Glutamatergic neuron (in vitro differentiated cells): ENCODE measurements around the gene RNF144A. TPM values are rescaled to one million over a fixed set of nuclear protein-coding genes. Genes with fewer than 3 reads are reported as not detected.

Experiments used
- DNase-seq: peaks from one replicate; pipeline ENCODE4 v3.0.0; 2022
- H3K27ac Mint-ChIP-seq: one replicate; pipeline ENCODE4 v1.8.0; 2020; ENCODE audit warnings: mild to moderate bottlenecking, mixed read lengths, inconsistent platforms; ENCODE audit not compliant: unreplicated experiment
- H3K27me3 Mint-ChIP-seq: one replicate; pipeline ENCODE4 v1.8.0; 2020; ENCODE audit warnings: mild to moderate bottlenecking, moderate library complexity, mixed read lengths, inconsistent platforms; ENCODE audit not compliant: unreplicated experiment
- H3K36me3 Mint-ChIP-seq: one replicate; pipeline ENCODE4 v1.8.0; 2020; ENCODE audit warnings: mild to moderate bottlenecking, mixed read lengths, inconsistent platforms; ENCODE audit not compliant: unreplicated experiment
- H3K4me1 Mint-ChIP-seq: one replicate; pipeline ENCODE4 v1.8.0; 2020; ENCODE audit warnings: mild to moderate bottlenecking, low read depth, mixed read lengths, inconsistent platforms; ENCODE audit not compliant: unreplicated experiment
- H3K4me3 Mint-ChIP-seq: one replicate; pipeline ENCODE4 v1.8.0; 2020; ENCODE audit warnings: mild to moderate bottlenecking, mixed read lengths, inconsistent platforms; ENCODE audit not compliant: unreplicated experiment
- H3K9me3 Mint-ChIP-seq: one replicate; pipeline ENCODE4 v1.8.0; 2020; ENCODE audit warnings: mild to moderate bottlenecking, moderate library complexity, mixed read lengths, inconsistent platforms; ENCODE audit not compliant: unreplicated experiment
- total RNA-seq: library from RNA; stranded (reverse); fragmentation: NEBNext Ultra II Directional; extraction: Animal tissue kit (Norgen Biotek cat#: 25700); gene quantifications from one replicate; pipeline ENCODE4 v1.2.1, GENCODE V29; 2021; ENCODE audit not compliant: unreplicated experiment
- TF ChIP-seq, protein P1 (sequence below): fragments of 200-600 bp; sonication (generic); IDR thresholded peaks from one replicate; pipeline ENCODE4 v1.5.0; 2021; ENCODE audit not compliant: partially characterized antibody, unreplicated experiment

The RNF144A gene
- total RNA-seq, 1 donor from 2014 or later: 40.2 TPM

DNA sequence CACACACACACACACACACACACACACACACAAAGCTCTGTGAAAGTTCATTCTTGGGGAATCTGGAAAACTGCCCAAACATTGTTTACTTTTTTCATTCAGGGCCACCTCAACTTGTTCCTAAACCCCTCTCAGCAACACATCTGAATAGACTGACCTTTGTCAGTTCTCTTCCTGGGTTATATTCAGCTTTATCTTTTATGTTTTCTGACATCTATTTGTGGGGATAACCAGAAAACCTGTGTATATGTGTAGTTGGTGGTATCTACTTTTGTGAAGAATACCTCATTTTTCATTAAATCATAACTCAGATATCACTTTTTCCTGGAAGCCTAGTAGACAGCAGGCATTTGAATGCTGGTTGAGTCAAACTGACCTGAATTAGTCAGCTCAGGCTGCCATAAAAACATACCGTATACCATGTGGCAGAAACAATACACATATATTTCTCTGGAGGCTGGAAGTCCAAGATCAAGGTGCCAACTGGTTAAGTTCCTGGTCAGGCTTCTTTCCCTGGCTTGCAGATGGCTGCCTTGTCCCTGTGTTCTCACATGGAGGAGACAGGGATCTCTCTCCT is 11.0 kb upstream of the RNF144A start:
- peaks cover 2% of the 10 kb centered on the region for H3K9me3 Mint-ChIP-seq
- no peak overlapping the region for H3K4me3 Mint-ChIP-seq
- no peak for DNase-seq
- peaks cover 2% of the 10 kb centered on the region for H3K27me3 Mint-ChIP-seq
- H3K4me1 Mint-ChIP-seq: no peaks in the 10 kb centered on the region
- H3K36me3 Mint-ChIP-seq: peaks cover 12% of the 10 kb centered on the region
- no peak overlapping the region for H3K27ac Mint-ChIP-seq
- TF ChIP-seq, protein P1, sequence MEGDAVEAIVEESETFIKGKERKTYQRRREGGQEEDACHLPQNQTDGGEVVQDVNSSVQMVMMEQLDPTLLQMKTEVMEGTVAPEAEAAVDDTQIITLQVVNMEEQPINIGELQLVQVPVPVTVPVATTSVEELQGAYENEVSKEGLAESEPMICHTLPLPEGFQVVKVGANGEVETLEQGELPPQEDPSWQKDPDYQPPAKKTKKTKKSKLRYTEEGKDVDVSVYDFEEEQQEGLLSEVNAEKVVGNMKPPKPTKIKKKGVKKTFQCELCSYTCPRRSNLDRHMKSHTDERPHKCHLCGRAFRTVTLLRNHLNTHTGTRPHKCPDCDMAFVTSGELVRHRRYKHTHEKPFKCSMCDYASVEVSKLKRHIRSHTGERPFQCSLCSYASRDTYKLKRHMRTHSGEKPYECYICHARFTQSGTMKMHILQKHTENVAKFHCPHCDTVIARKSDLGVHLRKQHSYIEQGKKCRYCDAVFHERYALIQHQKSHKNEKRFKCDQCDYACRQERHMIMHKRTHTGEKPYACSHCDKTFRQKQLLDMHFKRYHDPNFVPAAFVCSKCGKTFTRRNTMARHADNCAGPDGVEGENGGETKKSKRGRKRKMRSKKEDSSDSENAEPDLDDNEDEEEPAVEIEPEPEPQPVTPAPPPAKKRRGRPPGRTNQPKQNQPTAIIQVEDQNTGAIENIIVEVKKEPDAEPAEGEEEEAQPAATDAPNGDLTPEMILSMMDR: no peak

DNA sequence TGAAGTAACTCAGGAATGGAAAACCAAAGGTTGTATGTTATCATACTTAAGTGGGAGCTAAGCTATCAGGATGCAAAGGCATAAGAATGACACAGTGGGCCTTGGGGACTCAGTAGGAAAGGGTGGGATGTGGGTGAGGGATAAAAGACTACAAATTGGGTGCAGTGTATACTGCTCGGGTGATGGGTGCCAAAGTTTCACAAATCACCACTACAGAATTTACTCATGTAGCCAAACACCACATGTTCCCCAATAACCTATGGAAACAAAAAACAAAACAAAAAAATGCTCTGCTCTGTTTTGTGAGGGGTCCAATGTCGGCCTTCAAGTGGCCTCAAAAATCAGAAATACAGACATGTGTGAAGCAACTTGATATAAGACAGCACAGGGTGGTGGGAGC is 8.9 kb upstream of the RNF144A start:
- H3K4me1 Mint-ChIP-seq: no peaks in the 10 kb centered on the region
- H3K9me3 Mint-ChIP-seq: no peaks in the 10 kb centered on the region
- no peaks in the 10 kb centered on the region for H3K27me3 Mint-ChIP-seq
- TF ChIP-seq, protein P1: no peak
- no peak overlapping the region for H3K27ac Mint-ChIP-seq
- peaks cover 12% of the 10 kb centered on the region for H3K36me3 Mint-ChIP-seq
- DNase-seq: no peak
- no peak overlapping the region for H3K4me3 Mint-ChIP-seq

DNA sequence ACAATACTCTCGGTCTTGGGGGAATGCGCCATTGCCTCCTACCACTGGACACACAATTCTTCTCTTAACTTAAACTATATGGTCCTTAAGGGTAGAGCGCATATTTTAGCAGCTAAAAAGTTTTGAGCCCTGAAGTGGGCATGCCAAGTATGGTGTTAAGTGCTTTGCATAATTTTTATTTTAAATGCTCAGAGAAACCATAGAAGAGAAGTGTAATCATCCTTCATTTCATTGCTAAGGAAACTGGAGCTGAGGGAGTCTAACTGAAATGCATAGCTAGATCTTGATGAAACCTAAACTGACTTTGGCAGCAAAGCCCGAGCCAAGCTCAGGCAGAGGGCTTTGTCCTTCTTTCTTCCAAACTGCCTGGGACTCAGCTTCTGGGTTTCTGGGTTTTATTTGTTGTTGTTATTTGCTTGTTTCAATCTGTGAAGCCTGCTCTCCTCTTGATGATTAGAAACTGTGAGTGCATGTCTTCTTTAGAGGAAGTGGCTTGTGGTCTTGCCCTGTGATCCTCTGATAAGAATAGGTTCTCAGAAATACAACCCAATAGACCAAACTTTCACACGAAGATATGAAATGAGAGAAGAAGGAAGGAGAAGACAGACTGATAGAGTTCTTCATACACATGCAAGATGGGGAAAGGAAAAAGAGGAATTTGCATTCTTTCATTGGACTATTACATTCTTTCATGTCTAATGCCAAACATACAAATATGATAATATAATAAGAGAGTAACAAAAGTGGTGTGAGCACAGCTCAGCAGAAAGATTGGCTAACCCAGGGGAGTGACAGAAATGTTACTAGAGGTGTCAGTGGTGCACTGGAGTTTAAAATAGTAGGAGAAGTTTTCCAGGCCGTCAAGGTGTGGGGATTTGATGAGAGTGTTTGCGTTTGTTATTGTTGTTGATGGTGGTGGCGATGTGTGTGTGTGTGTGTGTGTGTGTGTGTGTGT is 7.5 kb upstream of the RNF144A start:
- H3K36me3 Mint-ChIP-seq: peaks cover 15% of the 10 kb centered on the region
- no peaks in the 10 kb centered on the region for H3K9me3 Mint-ChIP-seq
- TF ChIP-seq, protein P1: no peak
- H3K4me3 Mint-ChIP-seq: no peak overlapping the region
- no peaks in the 10 kb centered on the region for H3K27me3 Mint-ChIP-seq
- no peak overlapping the region for H3K27ac Mint-ChIP-seq
- no peaks in the 10 kb centered on the region for H3K4me1 Mint-ChIP-seq
- no peak for DNase-seq

DNA sequence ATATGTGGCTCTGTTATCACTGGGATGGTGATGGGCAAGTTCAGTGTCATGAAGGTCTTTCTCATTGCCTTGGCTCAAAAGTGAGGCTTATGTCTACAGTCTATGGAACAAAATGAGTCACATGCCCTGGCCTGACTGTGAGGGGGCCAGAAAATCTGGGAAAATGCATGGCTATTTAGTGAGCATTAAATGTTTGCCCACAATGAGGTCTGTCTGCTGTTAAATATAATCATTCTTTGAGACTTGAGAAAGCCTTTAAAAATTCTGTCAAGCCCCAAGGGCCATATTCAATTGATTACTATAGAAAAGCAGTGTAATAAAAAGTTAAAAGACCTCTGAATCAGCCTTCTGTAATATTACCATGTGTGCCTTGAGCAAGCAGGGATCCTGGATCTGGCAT is 5.5 kb upstream of the RNF144A start:
- Mint-ChIP-seq H3K4me1 (no peaks in the 10 kb centered on the region), H3K27me3 (no peaks in the 10 kb centered on the region), H3K36me3 (peaks cover 15% of the 10 kb centered on the region), H3K4me3 (no peak overlapping the region), H3K9me3 (peaks cover 2% of the 10 kb centered on the region), H3K27ac (no peak overlapping the region)
- TF ChIP-seq, protein P1: no peak
- no peak for DNase-seq
